HG03025 (cell line): ENCODE measurements around the gene TNFRSF13B.

Experiments
- ATAC-seq: cut with Tn5 transposase; IDR thresholded peaks from one replicate; pipeline ENCODE4 v1.9.1; 2021; ENCODE audit warnings: mild to moderate bottlenecking, moderate library complexity; ENCODE audit not compliant: unreplicated experiment, low FRiP score

The TNFRSF13B gene

DNA sequence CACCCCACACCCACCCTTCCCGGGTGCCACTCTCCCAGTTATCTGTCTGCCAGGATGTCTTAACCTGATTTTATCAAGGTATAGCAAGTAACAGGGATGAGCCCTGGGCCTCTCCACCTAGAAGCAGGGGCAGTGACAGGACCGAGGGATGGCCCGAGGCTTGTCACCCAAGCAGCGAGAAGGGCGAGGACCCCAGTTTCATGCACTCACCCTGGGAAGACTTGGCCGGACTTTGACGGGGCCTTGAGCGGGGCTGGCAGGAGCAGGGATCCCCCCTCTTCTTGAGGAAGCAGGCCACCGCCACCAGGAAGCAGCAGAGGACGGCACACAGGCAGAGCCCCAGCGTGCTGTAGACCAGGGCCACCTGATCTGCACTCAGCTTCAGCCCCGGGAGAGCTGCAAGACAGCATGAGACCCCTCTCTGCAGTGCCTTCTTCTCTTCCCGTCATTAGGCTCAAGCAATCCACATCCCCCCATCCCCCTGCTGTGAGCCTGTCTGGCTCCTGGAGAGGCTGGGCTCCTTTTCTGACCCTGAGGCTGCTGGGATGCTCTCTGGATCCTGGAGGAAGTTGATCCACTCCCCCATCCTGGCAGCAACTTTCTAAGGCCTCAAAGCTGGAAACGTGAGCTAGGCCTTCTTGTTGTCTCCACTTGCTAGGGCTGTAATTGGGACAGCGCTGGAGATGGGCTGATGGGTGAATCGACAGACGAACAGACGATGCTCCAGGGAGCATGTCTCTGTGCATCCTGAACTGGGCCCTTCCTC lies 31.6 kb downstream of the TNFRSF13B start:
- ATAC-seq: no peak

DNA sequence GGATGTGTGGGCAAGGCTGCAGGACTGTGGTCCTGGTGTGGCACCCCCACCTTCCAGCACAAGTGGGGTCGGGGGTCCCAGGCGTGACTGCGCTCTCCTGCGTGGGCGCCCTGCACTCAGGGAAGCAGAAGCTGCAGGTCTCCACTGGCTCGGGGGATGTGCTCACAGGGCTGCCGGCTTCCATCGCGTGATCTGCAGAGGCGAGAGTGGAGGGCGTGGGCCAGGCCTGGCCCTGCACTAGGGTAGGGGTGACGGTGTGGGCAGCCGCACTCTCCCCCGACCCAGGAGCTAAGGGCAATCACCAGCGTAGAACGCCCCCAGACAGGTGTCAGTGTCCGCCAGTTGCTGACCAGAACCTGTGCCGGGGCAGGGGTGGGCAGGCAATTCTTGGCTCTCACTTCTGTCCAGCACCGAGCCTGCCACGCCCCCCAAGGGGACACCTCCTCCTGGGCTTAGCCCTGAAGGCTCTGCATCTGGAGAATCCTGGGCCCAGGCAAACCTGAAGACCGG lies 32.3 kb downstream of the TNFRSF13B start:
- ATAC-seq: no peak

DNA sequence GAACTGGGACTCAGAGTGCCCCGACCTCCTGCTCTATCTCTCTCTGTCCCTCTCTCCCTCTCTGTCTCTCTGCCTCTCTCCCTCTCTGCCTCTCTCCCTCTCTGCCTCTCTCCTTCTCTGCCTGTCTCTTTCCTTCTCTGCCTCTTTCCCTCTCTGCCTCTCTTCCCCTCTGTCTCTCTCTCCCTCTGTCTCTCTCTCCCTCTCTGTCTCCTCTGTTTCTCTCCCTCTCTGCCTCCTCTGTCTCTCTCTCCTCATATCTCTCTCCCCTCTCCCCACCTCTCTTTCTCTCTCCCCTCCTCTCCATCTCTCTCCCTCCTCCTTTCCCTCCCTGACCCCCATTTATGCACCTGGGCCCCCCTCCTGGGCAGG lies 32.7 kb downstream of the TNFRSF13B start:
- ATAC-seq: no peak

DNA sequence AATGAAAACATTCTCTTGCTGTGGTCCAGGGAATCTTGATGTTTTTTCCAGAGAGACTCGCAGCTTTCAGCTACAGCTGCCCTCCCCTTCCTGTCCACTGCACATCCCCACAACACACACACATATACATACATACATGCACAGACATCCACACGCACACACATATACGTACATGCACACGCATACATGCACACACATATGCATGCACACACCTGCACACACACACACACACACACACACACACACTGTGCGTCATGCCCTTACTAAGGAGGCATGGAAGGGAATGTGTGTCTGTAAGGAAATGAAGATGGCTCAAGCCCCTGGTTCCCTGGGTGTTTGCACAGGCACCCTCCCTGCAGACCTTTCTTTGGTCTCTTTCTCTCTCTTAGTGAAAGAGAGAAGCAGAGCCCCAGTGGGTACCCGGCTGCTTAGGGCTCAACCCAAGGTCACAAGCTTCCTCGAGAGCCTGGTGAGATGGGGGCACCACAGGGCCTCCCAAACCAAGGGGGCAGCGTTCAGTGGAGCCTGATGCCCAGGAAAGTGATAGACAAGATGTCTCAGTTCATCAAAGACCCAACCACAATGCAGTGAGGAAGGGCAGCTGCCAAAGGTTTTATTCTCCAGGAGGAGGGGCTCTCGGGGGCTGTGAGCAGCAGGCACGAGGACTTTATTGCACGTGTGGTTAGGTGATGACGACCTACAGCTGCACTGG lies 33.3 kb downstream of the TNFRSF13B start:
- no peak for ATAC-seq

DNA sequence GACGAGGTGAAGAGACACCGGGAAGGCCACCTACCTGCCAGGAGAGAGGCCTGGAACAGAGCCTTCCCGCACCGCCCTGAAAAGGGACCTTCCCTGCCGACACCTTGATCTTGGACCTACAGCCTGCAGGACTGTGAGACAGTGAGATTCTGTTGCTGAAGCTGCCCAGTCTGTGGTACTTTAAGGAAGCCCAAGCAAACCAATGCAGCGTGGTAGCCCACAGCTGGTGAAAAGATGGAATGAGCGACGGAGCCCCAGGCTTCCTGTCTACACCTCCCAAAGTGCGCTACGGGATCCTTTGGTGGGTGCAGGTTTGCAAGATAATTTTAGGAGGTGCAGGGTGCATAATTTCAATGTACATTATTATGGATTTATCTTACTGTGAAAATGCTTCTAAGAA lies 33.9 kb downstream of the TNFRSF13B start:
- ATAC-seq: no peak

DNA sequence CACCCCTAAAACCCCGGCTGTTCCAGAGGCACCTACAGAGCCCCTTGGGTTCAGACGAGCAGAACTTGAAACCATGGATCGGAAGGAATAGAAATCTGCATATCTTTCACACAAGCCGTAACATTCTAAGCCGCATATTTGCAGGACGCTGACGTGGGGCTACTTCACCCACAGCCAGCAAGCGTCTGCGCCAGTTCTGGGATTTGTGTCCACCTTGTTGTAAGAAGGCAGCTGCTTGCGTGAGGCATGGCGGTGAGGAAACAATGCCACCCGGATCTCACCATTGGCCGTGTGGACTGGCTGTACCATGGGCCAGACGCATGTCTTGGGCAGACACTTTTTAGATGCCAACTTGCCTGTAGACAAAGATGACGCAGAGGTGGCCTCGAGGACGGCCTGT lies 34.5 kb downstream of the TNFRSF13B start:
- ATAC-seq: no peak

DNA sequence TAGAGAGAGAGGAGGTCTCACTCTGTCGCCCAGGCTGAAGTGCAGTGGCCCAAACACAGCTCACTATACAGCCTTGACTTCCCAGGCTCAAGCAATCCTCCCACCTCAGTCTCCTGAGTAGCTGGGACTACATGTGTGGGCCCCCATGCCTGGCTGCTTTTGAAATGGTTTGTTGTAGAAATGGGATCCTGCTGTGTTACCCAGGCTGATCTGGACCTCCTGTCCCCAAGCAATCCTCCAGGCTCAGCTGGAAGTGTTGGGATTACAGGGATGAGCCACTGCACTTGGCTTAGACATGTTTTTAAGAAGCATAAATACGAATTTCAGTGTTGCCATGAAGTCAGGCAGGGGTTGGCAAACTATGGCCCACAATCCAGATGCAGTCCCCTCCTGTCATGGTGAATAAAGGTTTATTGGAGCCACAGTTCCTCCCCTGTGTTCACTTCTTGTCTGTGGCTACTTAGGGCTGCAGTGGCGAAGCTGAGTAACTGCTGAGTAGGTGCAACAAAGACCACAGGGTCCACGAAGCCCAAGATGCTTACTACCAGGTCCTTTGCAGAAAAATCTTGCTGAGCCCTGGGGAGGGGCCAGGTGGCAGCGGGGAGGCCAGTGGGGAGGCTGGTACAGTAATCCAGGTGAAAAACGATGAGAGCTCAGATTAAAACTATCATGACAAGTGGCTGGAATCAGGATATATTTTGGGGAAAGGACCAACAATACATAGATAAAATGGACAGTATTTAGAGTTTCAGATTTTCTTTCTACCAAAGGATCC lies 35.2 kb downstream of the TNFRSF13B start:
- ATAC-seq: no peak

DNA sequence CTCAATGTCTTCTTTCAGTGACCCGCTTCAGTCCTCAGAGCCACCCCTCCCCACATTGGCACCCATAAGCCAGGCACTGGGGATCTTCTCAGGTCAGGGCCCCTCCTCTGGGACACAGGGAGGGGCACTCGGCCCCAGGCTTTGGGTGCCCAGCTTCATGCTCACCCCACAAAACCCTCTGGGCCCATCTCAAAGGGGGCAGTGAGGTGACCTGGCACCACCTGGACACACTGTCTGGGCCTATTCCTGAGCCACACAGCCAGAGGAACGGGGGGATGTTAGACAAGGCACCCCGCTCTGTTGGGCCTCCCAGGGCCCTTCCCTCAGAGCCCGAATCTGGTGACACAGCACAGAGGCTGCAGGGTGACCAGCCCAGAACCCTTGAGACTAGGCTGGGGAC lies 36.1 kb downstream of the TNFRSF13B start:
- no peak for ATAC-seq

DNA sequence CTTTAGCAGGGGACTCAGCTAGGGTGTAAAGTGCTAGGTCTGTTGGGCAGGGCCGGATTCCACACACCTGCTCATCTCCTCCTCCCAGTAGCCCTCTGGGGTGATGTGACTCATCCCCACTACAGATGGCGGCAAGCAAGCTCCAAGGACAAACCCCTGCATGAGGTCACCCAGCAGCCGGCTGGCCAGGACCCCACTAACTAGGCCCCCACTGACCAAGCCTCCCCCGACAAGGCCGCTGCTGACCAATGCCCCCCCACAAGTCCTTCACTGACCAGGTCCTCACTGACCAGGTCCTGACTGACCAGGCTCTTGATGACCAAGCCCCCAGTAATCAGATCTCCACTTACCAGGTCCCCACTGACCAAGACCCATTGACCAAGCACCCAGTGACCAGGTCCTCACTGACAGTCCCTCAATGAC lies 36.7 kb downstream of the TNFRSF13B start:
- ATAC-seq: no peak

DNA sequence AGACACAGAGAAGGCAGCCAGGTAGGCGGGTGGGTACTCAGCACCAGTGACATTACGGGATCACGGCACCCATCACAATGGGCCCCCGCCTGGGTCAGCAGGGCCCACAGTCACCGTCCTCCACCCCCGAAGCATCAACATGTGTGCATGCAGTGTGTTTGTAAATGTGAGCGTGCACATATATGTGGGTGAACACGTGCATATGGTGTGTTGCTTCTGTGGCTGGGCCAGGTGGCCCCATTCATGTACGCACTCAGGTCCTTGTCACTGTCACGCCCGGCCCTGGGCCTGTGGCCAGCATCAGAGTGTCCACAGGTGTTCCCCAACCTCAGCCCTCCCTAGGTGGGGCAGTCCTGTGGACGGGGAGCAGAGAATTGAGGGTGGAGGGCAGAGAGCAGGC lies 37.1 kb downstream of the TNFRSF13B start:
- ATAC-seq: no peak

DNA sequence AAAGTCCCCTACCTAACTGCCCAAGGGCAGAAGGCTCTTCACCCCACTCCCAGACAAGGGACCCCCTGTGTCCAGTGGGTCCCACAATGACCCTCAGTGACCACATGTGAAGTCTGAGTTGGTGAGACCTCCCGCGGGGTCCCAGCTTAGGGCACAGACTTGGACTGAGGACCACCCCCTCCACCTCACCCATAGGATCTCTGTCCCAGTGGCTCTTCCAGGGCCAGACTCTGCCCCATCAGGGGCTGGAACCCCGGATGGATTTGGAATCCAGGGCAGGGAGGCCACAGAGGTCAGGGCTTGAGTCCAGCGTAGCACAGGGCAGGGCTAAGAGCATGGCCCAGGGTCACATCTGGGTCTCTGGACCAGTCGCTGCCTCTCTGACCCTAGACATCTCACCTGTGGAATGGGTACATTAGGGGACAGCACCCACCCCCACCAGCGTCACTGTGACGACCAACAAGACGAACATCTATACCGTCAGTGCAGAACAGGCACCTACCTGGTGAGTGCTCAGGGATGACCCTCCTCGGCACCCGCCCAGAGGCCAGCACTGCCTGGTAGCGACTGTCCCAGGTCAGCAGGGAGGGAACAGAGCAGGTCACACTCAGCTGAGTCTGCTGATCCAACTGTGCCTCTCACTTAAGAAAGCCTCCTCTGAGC lies 37.7 kb downstream of the TNFRSF13B start:
- no peak for ATAC-seq

DNA sequence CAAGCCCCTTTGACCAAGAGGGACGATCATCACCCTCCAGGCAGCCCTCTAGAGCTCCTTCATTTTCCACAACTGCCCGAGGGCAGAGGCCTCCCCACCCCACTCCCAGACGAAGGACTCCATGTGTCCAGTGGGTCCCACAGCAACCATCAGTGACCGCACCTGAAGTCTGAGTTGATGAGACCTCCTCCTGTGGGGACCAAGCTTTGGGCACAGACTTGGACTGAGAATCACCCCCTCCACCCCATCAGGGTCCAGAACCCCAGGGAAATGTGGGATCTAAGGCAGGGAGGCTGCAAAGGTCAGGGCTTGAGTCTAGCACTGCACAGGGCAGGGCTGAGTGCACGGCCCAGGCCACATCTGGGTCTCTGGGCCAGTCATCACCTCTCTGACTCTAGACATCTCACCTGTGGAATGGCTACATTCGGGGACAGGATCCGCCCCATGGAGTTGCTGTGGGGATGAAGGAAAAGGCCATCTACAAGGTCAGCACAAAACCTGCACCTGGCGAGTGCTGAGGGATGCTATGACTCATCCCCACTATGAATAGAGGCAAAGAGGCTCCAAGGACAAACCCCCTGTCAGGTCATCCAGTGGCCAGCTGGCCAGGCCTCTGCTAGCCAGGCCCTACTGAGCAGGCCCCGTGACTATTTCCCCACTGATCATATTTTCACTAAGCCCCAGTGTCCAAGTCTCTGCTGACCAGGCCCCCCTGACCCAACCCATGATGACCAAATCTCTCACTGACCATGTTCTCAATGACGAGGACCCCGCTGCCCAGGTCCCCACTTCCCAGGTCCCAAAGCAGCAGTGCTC lies 38.4 kb downstream of the TNFRSF13B start:
- ATAC-seq: no peak

DNA sequence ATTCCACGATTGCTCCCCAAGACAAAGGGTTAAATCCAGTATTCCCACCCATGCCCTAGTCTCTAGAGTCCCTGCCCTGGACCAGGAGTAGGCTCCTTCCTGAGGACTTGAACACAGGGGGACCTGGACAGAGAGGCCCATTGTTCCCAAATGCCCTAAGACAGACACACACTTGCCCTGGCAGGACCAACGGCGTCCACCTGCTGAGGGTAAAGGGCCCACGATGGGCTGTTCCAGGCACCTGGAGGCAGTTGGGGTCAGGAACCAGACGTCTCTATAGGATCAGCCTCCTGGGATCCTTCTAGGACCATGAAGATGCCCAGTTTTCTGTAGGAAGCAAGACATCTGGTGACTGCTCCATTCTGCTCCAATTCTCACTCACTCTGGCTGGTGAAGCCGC lies 39.3 kb downstream of the TNFRSF13B start:
- ATAC-seq: no peak

DNA sequence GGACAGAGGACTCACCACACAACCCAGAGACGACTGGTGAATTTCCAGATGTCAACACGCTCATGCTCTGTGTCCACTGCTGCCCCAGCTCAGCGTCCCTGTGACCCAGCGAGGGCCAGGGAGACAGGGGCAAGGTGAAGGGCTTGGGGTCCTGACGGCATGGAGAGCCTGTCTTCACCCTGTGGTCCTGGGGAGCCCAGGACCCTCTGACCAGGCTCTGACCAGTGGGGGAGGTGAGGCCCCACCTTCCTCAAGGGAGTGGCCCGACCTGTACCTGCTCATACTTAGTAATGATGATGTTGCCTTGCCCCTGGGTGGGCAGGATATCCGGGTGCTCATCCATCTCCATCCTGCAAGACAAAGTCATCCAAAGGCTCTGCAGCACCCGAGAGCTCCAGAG lies 39.8 kb downstream of the TNFRSF13B start:
- ATAC-seq: no peak

DNA sequence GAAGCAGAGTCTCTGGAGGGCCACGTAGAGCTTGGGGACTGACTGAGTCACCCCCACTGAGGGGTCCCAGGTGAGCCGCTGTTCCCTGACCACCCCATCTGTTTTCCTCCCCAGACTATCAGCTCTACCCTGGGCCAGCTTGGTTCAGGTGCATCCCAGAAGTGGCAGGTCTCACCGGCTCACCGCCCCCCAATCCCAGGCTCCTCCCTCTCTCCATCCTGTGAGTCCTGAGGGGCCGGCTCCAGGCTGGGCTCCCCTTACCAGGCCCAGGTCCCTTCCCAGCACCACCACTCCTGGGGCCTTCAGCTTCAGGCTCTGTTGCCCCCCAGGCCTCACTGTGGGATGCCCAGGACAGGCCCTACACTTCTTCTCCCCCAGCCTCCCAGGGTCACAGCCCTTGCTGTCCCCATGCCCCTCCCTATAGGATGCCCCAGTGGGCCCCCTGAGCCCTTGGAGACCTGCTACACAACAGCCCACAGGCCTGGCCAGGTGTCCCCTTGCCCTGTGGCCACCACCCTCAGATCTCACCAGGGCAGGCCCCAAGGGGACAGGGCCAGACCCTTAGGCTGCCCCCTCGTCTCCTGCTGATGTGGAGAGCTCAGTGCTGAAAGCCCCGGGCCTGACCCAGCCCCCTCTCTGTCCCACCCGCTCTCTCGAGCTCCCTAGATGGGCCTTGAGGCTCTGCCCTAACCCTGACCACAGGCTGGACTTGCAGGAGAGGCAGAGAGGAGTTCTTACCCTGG lies 40.4 kb downstream of the TNFRSF13B start:
- ATAC-seq: no peak

DNA sequence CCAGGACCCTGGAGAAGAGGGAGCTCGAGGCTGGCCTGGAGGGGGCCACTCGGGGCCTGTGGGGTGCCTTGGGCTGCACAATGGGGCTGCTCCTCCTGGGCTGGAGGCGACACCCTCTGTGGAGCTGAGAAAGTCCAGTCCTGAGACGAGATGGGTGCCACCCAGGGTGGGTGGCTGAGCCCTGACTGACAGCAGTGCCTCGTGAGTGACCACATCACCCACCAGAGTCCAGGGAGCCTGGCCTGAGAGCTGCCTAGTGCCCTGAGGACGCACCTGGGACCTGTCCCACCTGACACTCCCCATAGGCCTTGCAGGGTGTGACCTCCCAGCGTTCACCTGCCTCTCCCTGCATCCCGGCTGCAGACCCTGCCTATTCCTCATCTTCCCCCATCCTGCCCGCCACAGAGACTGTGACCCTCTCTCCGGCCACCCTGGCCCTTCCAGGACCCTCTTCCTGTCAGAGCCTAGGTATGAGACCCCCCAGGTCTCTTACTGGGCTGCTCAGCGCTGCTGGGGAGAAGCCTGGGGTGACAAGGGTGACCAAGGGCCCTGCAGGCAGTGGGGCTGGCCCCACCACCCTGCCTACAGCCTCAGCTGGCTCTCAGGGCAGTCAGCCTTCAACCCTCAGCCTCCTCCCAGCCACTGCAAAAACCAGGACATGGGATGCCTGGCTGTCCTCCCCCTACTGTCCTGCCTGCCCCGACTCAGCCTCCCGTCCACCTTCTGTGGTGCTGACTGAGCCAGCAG lies 41.2 kb downstream of the TNFRSF13B start:
- ATAC-seq: no peak

DNA sequence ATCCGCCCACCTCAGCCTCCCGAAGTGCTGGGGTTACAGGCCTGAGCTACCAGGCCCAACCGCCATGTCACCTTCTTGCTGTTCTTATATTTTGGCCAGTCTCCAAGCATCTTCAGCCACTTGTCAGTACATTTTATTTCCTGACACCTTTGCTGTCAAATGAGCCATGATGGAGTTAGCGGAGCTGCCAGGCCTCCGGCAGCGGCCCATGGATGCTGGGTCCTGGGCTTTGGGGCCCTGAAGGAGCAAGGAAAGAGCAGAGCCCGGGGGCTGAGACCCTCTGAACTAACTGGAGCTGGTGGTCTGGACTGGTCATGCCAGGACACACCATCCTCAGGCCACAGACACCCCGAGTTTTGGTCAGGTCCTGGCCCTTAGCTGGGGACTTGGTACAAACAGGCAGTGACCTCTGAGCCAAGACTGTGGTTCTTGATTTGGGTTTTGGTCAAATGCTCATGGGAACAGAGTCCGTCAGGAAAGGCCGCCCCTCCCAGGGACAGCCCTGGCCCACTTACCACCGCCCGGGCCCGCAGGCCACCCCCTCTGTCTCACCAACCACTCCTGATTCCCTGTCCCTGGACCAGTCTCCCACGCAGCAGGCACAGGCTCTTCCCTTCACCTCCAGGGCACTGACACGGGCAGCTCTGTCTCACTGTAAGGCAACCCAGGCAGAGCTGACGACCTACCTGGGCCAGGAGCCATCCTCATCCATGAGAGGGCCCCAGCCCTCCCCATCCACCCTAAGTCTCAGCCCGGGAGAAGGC lies 42.0 kb downstream of the TNFRSF13B start:
- no peak for ATAC-seq
